H9 (cell line): Measurements from ENCODE around the gene ZNF775. TPM values are rescaled to one million over a fixed set of nuclear protein-coding genes. Genes with fewer than 3 reads are reported as not detected.
A peak's percentile ranks its signal among the peaks of the same experiment; 100 is the strongest.

Experiments used
- DNase-seq: peaks from one replicate; pipeline ENCODE4 v3.0.0-alpha.2; 2017
- H2AFZ ChIP-seq: one replicate; pipeline ENCODE4 v1.6.1; 2013; ENCODE audit warnings: mild to moderate bottlenecking, low read length, control low read depth, moderate library complexity
- H2AK5ac ChIP-seq: 2 replicates; pipeline ENCODE4 v1.6.1; 2013; ENCODE audit warnings: low read length, control low read depth, mixed read lengths; ENCODE audit not compliant: insufficient read length
- H2BK120ac ChIP-seq: one replicate; pipeline ENCODE4 v1.6.1; 2013; ENCODE audit warnings: low read depth, mild to moderate bottlenecking, low read length, control low read depth, inconsistent platforms; ENCODE audit not compliant: poor library complexity, severe bottlenecking
- H2BK12ac ChIP-seq: 2 replicates; pipeline ENCODE4 v1.6.1; 2013; ENCODE audit warnings: low read length, control low read depth, mixed read lengths, low read depth; ENCODE audit not compliant: insufficient read length
- H2BK15ac ChIP-seq: 2 replicates; pipeline ENCODE4 v1.6.1; 2013; ENCODE audit warnings: low read depth, low read length, control low read depth
- H2BK20ac ChIP-seq: one replicate; pipeline ENCODE4 v1.6.1; 2013; ENCODE audit warnings: low read depth, mild to moderate bottlenecking, low read length, control low read depth, inconsistent platforms; ENCODE audit not compliant: poor library complexity, severe bottlenecking
- H2BK5ac ChIP-seq: 2 replicates; pipeline ENCODE4 v1.6.1; 2013; ENCODE audit warnings: low read length, control low read depth, mixed read lengths; ENCODE audit not compliant: insufficient read length
- H3K14ac ChIP-seq: 2 replicates; pipeline ENCODE4 v1.6.1; 2013; ENCODE audit warnings: low read length, control low read depth; ENCODE audit not compliant: insufficient read depth
- H3K18ac ChIP-seq: 2 replicates; pipeline ENCODE4 v1.6.1; 2013; ENCODE audit warnings: low read depth, mild to moderate bottlenecking, mixed read lengths, low read length, control low read depth; ENCODE audit not compliant: insufficient read length
- H3K23ac ChIP-seq: 2 replicates; pipeline ENCODE4 v1.6.1; 2013; ENCODE audit warnings: low read length, control low read depth, mixed read lengths, low read depth; ENCODE audit not compliant: insufficient read length
- H3K23me2 ChIP-seq: 2 replicates; pipeline ENCODE4 v1.6.1; 2013; ENCODE audit warnings: low read depth, mild to moderate bottlenecking, mixed read lengths, low read length, control low read depth; ENCODE audit not compliant: insufficient read length, poor library complexity, severe bottlenecking
- H3K27ac ChIP-seq: 2 replicates; pipeline ENCODE4 v1.5.1; 2013; ENCODE audit warnings: low read length, control low read depth, mixed read lengths, low read depth; ENCODE audit not compliant: insufficient read length
- H3K27me3 ChIP-seq: 2 replicates; pipeline ENCODE4 v1.6.1; 2013; ENCODE audit warnings: low read length, control low read depth, inconsistent platforms; ENCODE audit not compliant: insufficient read depth
- H3K4ac ChIP-seq: 2 replicates; pipeline ENCODE4 v1.6.1; 2013; ENCODE audit warnings: low read depth, mild to moderate bottlenecking, control low read depth, inconsistent platforms, low read length, moderate library complexity
- H3K4me1 ChIP-seq: 2 replicates; pipeline ENCODE4 v1.6.1; 2013; ENCODE audit warnings: low read length, control low read depth, inconsistent platforms; ENCODE audit not compliant: insufficient read depth
- H3K4me2 ChIP-seq: 2 replicates; pipeline ENCODE4 v1.6.1; 2013; ENCODE audit warnings: low read length, control low read depth, mixed read lengths; ENCODE audit not compliant: insufficient read length, insufficient read depth
- H3K56ac ChIP-seq: 2 replicates; pipeline ENCODE4 v1.6.1; 2013; ENCODE audit warnings: low read depth, mild to moderate bottlenecking, mixed read lengths, low read length, control low read depth; ENCODE audit not compliant: insufficient read length
- H3K79me1 ChIP-seq: 2 replicates; pipeline ENCODE4 v1.6.1; 2013; ENCODE audit warnings: low read depth, mild to moderate bottlenecking, moderate library complexity, low read length, control low read depth, inconsistent platforms; ENCODE audit not compliant: insufficient read depth, poor library complexity, severe bottlenecking
- H3K79me2 ChIP-seq: 2 replicates; pipeline ENCODE4 v1.6.1; 2013; ENCODE audit warnings: low read length, control low read depth, inconsistent platforms; ENCODE audit not compliant: insufficient read depth
- H3K9ac ChIP-seq: 2 replicates; pipeline ENCODE4 v1.6.1; 2013; ENCODE audit warnings: low read length, control low read depth, mixed read lengths; ENCODE audit not compliant: insufficient read length; ENCODE audit errors: extremely low read depth
- H3K9me3 ChIP-seq: one replicate; pipeline ENCODE4 v1.6.1; 2013; ENCODE audit warnings: low read depth, low read length, inconsistent platforms; ENCODE audit not compliant: control insufficient read depth
- H3T11ph ChIP-seq: one replicate; pipeline ENCODE4 v1.6.1; 2013; ENCODE audit warnings: mild to moderate bottlenecking, low read length, control low read depth, inconsistent platforms
- H4K20me1 ChIP-seq: one replicate; pipeline ENCODE4 v1.6.1; 2013; ENCODE audit not compliant: control insufficient read depth, insufficient read length, insufficient read depth
- H4K5ac ChIP-seq: 2 replicates; pipeline ENCODE4 v1.6.1; 2013; ENCODE audit warnings: low read depth, mild to moderate bottlenecking, mixed read lengths, low read length, control low read depth; ENCODE audit not compliant: insufficient read length
- H4K8ac ChIP-seq: replicated peaks from 2 replicates; pipeline ENCODE4 v1.6.1; 2013; ENCODE audit warnings: low read length, control low read depth, mixed read lengths, low read depth; ENCODE audit not compliant: insufficient read length
- H4K91ac ChIP-seq: 2 replicates; pipeline ENCODE4 v1.6.1; 2013; ENCODE audit warnings: low read depth, mild to moderate bottlenecking, moderate library complexity, mixed read lengths, low read length, control low read depth; ENCODE audit not compliant: insufficient read length
- H3K27ac Mint-ChIP-seq, 3 experiments: 2 replicates in 2 of 3; 3 replicates in 1 of 3; pipeline ENCODE4 v1.8.0; 2020 to 2021; ENCODE audit warnings: mixed read lengths in 3 of 3, mild to moderate bottlenecking in 1 of 3, moderate library complexity in 1 of 3
- H3K27me3 Mint-ChIP-seq: 2 replicates; pipeline ENCODE4 v1.8.0; 2021; ENCODE audit warnings: low read depth, mild to moderate bottlenecking, moderate library complexity, mixed read lengths
- H3K36me3 Mint-ChIP-seq, 3 experiments: 2 replicates in 2 of 3; 3 replicates in 1 of 3; pipeline ENCODE4 v1.8.0; 2020 to 2021; ENCODE audit warnings: low read depth in 3 of 3, mixed read lengths in 3 of 3; ENCODE audit not compliant: insufficient read depth in 1 of 3
- H3K4me1 Mint-ChIP-seq, 2 experiments: 2 replicates each; pipeline ENCODE4 v1.8.0; 2020; ENCODE audit warnings: mixed read lengths in 2 of 2
- H3K4me3 Mint-ChIP-seq, 2 experiments: 2 replicates in 1 of 2; 3 replicates in 1 of 2; pipeline ENCODE4 v1.8.0; 2020 to 2021; ENCODE audit warnings: mild to moderate bottlenecking in 2 of 2, mixed read lengths in 2 of 2, moderate library complexity in 1 of 2
- H3K9me3 Mint-ChIP-seq, 2 experiments: 2 replicates in 1 of 2; 3 replicates in 1 of 2; pipeline ENCODE4 v1.8.0; 2020; ENCODE audit warnings: mild to moderate bottlenecking in 2 of 2, mixed read lengths in 2 of 2, moderate library complexity in 1 of 2
- WGBS: extraction: QIAGEN DNeasy Blood & Tissue Kit; methylation state at CpG from one replicate; pipeline ENCODE4 v1.1.7; 2013; ENCODE audit warnings: missing lambda C conversion rate, low lambda C conversion rate, mixed read lengths; ENCODE audit not compliant: insufficient read length; ENCODE audit errors: extremely low coverage; 5-methylcytosine and 5-hydroxymethylcytosine counted together
- total RNA-seq: library from RNA; stranded (reverse); gene quantifications from 2 replicates; pipeline ENCODE4 v1.2.1, GENCODE V29; 2021
- TF ChIP-seq, protein P1 (sequence below): fragments of 200-600 bp; sonication (generic); conservative IDR thresholded peaks from 3 replicates; pipeline ENCODE4 v1.8.0; 2021; ENCODE audit warnings: antibody characterized with exemption, mild to moderate bottlenecking

Gene ZNF775
- total RNA-seq, 1 experiment from 2014 or later: 10.5 TPM

DNA sequence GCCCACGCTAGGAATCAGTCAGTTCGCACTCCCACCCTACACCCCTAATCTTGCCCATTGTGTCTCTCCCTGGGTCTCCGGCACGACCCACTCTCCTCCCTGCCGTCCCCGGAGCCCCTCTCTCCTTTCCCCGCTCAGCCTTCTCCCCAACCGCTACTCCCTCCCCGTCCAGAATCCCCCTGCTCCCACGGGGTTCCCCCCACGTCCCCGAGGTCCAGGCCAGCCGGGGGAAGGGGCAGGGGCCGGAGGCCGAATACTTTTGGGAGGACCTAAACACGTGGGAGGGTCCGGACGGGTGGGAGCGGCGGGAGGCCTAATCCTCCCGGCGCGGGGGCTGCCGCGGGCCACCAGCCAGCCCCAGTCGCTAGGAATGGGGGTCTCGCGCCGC is 38.3 kb upstream of the ZNF775 start:
- Histone ChIP-seq H2BK5ac (no peak overlapping the region), H3K56ac (no peak overlapping the region), H2BK120ac (no peak overlapping the region), H3K4me2 (peak overlapping the region; percentile 76), H3K79me1 (no peaks in the 10 kb centered on the region), H2AFZ (no peak overlapping the region), H4K20me1 (no peaks in the 10 kb centered on the region), H3K23me2 (peaks cover 16% of the 10 kb centered on the region), H3K4ac (no peak overlapping the region), H4K91ac (no peak overlapping the region), H3K14ac (peak overlapping the region; percentile 47), H3K27me3 (peaks cover 13% of the 10 kb centered on the region), H3K79me2 (no peaks in the 10 kb centered on the region), H3K9me3 (peaks cover 7% of the 10 kb centered on the region), H3K4me1 (no peaks in the 10 kb centered on the region; the same call in 1 of the 2 replicates), H3K27ac (no peak overlapping the region), H2BK12ac (no peak overlapping the region), H4K8ac (no peak overlapping the region), H2BK15ac (no peak overlapping the region), H3T11ph (no peak overlapping the region), H2AK5ac (no peak overlapping the region), H3K18ac (no peak overlapping the region), H2BK20ac (no peak overlapping the region), H3K23ac (no peak overlapping the region), H4K5ac (no peak overlapping the region), H3K9ac (peak overlapping the region; percentile 43)
- TF ChIP-seq, protein P1, sequence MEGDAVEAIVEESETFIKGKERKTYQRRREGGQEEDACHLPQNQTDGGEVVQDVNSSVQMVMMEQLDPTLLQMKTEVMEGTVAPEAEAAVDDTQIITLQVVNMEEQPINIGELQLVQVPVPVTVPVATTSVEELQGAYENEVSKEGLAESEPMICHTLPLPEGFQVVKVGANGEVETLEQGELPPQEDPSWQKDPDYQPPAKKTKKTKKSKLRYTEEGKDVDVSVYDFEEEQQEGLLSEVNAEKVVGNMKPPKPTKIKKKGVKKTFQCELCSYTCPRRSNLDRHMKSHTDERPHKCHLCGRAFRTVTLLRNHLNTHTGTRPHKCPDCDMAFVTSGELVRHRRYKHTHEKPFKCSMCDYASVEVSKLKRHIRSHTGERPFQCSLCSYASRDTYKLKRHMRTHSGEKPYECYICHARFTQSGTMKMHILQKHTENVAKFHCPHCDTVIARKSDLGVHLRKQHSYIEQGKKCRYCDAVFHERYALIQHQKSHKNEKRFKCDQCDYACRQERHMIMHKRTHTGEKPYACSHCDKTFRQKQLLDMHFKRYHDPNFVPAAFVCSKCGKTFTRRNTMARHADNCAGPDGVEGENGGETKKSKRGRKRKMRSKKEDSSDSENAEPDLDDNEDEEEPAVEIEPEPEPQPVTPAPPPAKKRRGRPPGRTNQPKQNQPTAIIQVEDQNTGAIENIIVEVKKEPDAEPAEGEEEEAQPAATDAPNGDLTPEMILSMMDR: no peak
- DNase-seq: no peak
- H3K4me3 Mint-ChIP-seq: peak overlapping the region; percentile 74 to 96
- H3K36me3 Mint-ChIP-seq: peaks cover 23 to 41% (median 26%) of the 10 kb centered on the region in 3 experiments
- WGBS: no CpG with 5 or more reads among the region's 29 CpGs
- peak overlapping the region in 1 of 3 experiments; percentile 95; a peak in 2 of 7 replicates for H3K27ac Mint-ChIP-seq
- H3K9me3 Mint-ChIP-seq: peaks cover 13 to 18% of the 10 kb centered on the region in 2 experiments
- H3K27me3 Mint-ChIP-seq: peaks cover 72% of the 10 kb centered on the region
- peaks cover 49 to 60% of the 10 kb centered on the region in 2 experiments for H3K4me1 Mint-ChIP-seq
